HL-60 (cell line): ENCODE measurements around the gene TFRC.
"Not testable (repeated sequence)": the region's sequence is repeated elsewhere in the genome, so short reads cannot be mapped to it uniquely, and the experiment has no call there.

ENCODE experiments used
- GABPA ChIP-seq: IDR thresholded peaks from 2 replicates; pipeline ENCODE4 v1.6.1; 2012; ENCODE audit warnings: low read depth
- POLR2AphosphoS5 ChIP-seq: IDR thresholded peaks from 2 replicates; pipeline ENCODE4 v1.6.1; 2012; ENCODE audit warnings: low read depth
- TF ChIP-seq, protein P1 (sequence below): IDR thresholded peaks from one replicate; pipeline ENCODE4 v1.5.1; 2011; ENCODE audit warnings: low read length, control low read depth, inconsistent platforms; ENCODE audit not compliant: insufficient read depth
- TF ChIP-seq, protein P2 (sequence below): IDR thresholded peaks from 2 replicates; pipeline ENCODE4 v1.6.1; 2012; ENCODE audit warnings: low read depth; ENCODE audit not compliant: insufficient replicate concordance

- TF ChIP-seq, protein P1, sequence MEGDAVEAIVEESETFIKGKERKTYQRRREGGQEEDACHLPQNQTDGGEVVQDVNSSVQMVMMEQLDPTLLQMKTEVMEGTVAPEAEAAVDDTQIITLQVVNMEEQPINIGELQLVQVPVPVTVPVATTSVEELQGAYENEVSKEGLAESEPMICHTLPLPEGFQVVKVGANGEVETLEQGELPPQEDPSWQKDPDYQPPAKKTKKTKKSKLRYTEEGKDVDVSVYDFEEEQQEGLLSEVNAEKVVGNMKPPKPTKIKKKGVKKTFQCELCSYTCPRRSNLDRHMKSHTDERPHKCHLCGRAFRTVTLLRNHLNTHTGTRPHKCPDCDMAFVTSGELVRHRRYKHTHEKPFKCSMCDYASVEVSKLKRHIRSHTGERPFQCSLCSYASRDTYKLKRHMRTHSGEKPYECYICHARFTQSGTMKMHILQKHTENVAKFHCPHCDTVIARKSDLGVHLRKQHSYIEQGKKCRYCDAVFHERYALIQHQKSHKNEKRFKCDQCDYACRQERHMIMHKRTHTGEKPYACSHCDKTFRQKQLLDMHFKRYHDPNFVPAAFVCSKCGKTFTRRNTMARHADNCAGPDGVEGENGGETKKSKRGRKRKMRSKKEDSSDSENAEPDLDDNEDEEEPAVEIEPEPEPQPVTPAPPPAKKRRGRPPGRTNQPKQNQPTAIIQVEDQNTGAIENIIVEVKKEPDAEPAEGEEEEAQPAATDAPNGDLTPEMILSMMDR: not testable (repeated sequence)
- not testable (repeated sequence) for TF ChIP-seq GABPA, POLR2AphosphoS5
- TF ChIP-seq, protein P2, sequence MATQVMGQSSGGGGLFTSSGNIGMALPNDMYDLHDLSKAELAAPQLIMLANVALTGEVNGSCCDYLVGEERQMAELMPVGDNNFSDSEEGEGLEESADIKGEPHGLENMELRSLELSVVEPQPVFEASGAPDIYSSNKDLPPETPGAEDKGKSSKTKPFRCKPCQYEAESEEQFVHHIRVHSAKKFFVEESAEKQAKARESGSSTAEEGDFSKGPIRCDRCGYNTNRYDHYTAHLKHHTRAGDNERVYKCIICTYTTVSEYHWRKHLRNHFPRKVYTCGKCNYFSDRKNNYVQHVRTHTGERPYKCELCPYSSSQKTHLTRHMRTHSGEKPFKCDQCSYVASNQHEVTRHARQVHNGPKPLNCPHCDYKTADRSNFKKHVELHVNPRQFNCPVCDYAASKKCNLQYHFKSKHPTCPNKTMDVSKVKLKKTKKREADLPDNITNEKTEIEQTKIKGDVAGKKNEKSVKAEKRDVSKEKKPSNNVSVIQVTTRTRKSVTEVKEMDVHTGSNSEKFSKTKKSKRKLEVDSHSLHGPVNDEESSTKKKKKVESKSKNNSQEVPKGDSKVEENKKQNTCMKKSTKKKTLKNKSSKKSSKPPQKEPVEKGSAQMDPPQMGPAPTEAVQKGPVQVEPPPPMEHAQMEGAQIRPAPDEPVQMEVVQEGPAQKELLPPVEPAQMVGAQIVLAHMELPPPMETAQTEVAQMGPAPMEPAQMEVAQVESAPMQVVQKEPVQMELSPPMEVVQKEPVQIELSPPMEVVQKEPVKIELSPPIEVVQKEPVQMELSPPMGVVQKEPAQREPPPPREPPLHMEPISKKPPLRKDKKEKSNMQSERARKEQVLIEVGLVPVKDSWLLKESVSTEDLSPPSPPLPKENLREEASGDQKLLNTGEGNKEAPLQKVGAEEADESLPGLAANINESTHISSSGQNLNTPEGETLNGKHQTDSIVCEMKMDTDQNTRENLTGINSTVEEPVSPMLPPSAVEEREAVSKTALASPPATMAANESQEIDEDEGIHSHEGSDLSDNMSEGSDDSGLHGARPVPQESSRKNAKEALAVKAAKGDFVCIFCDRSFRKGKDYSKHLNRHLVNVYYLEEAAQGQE: not testable (repeated sequence)
These were observed 59.4 kb downstream of the TFRC start for GRCh38 chr3:196022499-196022878.
